Mammary epithelial cell (primary cell): ENCODE measurements around the gene CTXN2.

Experiments
- EZH2 ChIP-seq: IDR thresholded peaks from 2 replicates; pipeline ENCODE4 v1.6.1; 2012; ENCODE audit warnings: low read length, inconsistent platforms, borderline replicate concordance
- TF ChIP-seq, protein P1 (sequence below), 2 donors: IDR thresholded peaks in 1 of 2; conservative IDR thresholded peaks in 1 of 2; 2 replicates each; pipeline ENCODE4 v1.5.1; 2011 to 2012; ENCODE audit warnings: inconsistent platforms in 2 of 2, low read length in 2 of 2, mild to moderate bottlenecking in 2 of 2, control low read depth in 1 of 2, low read depth in 1 of 2; ENCODE audit not compliant: insufficient read depth in 1 of 2; ENCODE audit errors: extremely low read depth in 1 of 2

DNA sequence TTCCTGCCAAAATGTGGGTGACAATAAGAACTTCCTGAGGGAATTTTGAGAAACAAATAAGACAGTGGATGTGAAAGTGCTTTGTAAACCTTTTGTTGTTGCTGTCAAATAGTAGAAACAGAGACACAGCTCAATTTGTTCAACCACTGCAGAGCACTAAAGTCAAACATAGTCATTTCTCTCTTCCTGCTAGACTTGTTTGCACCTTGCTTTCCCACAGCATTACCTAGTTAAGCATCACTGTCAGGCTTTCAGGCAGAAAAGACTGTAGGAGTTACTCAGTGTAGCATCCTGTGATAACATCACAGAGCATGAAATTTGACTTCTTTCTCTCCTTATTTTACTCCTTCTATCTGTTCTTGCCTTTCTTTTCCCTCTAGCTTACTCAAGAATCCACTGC lies 41.8 kb downstream of the CTXN2 start:
- TF ChIP-seq, protein P1, sequence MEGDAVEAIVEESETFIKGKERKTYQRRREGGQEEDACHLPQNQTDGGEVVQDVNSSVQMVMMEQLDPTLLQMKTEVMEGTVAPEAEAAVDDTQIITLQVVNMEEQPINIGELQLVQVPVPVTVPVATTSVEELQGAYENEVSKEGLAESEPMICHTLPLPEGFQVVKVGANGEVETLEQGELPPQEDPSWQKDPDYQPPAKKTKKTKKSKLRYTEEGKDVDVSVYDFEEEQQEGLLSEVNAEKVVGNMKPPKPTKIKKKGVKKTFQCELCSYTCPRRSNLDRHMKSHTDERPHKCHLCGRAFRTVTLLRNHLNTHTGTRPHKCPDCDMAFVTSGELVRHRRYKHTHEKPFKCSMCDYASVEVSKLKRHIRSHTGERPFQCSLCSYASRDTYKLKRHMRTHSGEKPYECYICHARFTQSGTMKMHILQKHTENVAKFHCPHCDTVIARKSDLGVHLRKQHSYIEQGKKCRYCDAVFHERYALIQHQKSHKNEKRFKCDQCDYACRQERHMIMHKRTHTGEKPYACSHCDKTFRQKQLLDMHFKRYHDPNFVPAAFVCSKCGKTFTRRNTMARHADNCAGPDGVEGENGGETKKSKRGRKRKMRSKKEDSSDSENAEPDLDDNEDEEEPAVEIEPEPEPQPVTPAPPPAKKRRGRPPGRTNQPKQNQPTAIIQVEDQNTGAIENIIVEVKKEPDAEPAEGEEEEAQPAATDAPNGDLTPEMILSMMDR (conservative IDR thresholded peaks at IDR 0.05 in 1 of 2, IDR thresholded peaks at IDR 0.05 in 1 of 2; ENCODE audit: extremely low read depth in 1 of 2, insufficient read depth in 1 of 2, low read depth in 1 of 2, low read length in 2 of 2): no peak
- TF ChIP-seq EZH2: no peak
